AG09309 (cell line): ENCODE measurements around the gene NEU3.

ENCODE experiments used
- DNase-seq: peaks from one replicate; pipeline ENCODE4 v3.0.0-alpha.2; 2010; ENCODE audit warnings: low read depth
- H3K4me3 ChIP-seq: 2 replicates; pipeline ENCODE4 v1.5.1; 2011; ENCODE audit warnings: mild to moderate bottlenecking, low read depth, low read length, moderate library complexity; ENCODE audit not compliant: control insufficient read depth
- CTCF ChIP-seq: IDR thresholded peaks from 2 replicates; pipeline ENCODE4 v1.5.1; 2011; ENCODE audit warnings: mild to moderate bottlenecking, low read depth, low read length, inconsistent platforms; ENCODE audit not compliant: insufficient read depth, control insufficient read depth; ENCODE audit errors: missing control alignments

NEU3 gene

GRCh38 chr11:75000975-75001354 is 12.2 kb downstream of the NEU3 start:
- TF ChIP-seq CTCF = no peak
- DNase-seq = no peak
- no peak overlapping the region for H3K4me3 ChIP-seq

- no peak for TF ChIP-seq CTCF
- DNase-seq = no peak
- H3K4me3 ChIP-seq = no peak overlapping the region
Observed at GRCh38 chr11:75001686-75002085, 13.0 kb downstream of the NEU3 start.

GRCh38 chr11:75002516-75002915 is 13.8 kb downstream of the NEU3 start:
- no peak for TF ChIP-seq CTCF
- no peak overlapping the region for H3K4me3 ChIP-seq
- DNase-seq = no peak

GRCh38 chr11:75004215-75004614 is 15.5 kb downstream of the NEU3 start:
- TF ChIP-seq CTCF = no peak
- DNase-seq = no peak
- no peak overlapping the region for H3K4me3 ChIP-seq

GRCh38 chr11:75011357-75011756 is 22.6 kb downstream of the NEU3 start:
- TF ChIP-seq CTCF = no peak
- no peak for DNase-seq
- no peak overlapping the region for H3K4me3 ChIP-seq

GRCh38 chr11:75011872-75012271 is 23.1 kb downstream of the NEU3 start:
- no peak overlapping the region for H3K4me3 ChIP-seq
- no peak for DNase-seq
- no peak for TF ChIP-seq CTCF

- TF ChIP-seq CTCF = no peak
- no peak for DNase-seq
- H3K4me3 ChIP-seq = no peak overlapping the region
Observed at GRCh38 chr11:75013051-75013450, 24.3 kb downstream of the NEU3 start.
